ENCODE data around the gene RNF212. TPM values are rescaled to one million over a fixed set of nuclear protein-coding genes. Genes with fewer than 3 reads are reported as not detected.
A peak's percentile ranks its signal among the peaks of the same experiment; 100 is the strongest.

Gene RNF212
- total RNA-seq, 3 donors from 2014 or later (not counting 1 experiment from before 2014, with no cell fraction given), result 1.0 to 2.0 (median 1.7) TPM

GRCh38 chr4:1087371-1087770 is 26.0 kb downstream of the RNF212 start:
- Histone ChIP-seq H3K27me3 (ENCODE audit: control insufficient read depth, insufficient read depth, low read length) (peaks cover 2% of the 10 kb centered on the region), H3K27ac (ENCODE audit: low read length) (peak overlapping the region; percentile 32), H3K9me3 (ENCODE audit: control insufficient read depth, insufficient read depth, low read length) (peaks cover 20% of the 10 kb centered on the region), H3K36me3 (ENCODE audit: control insufficient read depth, insufficient read depth, low read length) (no peaks in the 10 kb centered on the region), H3K4me1 (ENCODE audit: control insufficient read depth, insufficient read depth, low read length) (peaks cover 11% of the 10 kb centered on the region), H3K4me3 (ENCODE audit: low read length) (no peak overlapping the region)
- peaks cover 0 to 9% of the 10 kb centered on the region in 2 donors for H3K27me3 Mint-ChIP-seq (ENCODE audit: low read depth in 2 of 2)
- peaks cover 5 to 8% of the 10 kb centered on the region in 2 donors for H3K9me3 Mint-ChIP-seq
- intact Hi-C loops (cut with micrococcal nuclease), result loop anchor here (1.0 kb wide), 1 partner anchor 116 kb away; no protein-coding TSS in a partner anchor
- H3K27ac Mint-ChIP-seq, result peak overlapping the region; percentile 88 to 97
- no peak for TF ChIP-seq CTCF (IDR thresholded peaks at IDR 0.05)
- H3K4me3 Mint-ChIP-seq, result peak overlapping the region; percentile 72
- peaks cover 17 to 33% of the 10 kb centered on the region in 2 donors for H3K4me1 Mint-ChIP-seq
- peak; percentile 53 to 56 for DNase-seq
- H3K36me3 Mint-ChIP-seq, result peaks cover 10% of the 10 kb centered on the region
- peak; percentile 93 to 95 (median 94) for ATAC-seq

- peaks cover 0 to 13% of the 10 kb centered on the region in 2 donors for H3K27me3 Mint-ChIP-seq (ENCODE audit: low read depth in 2 of 2)
- no peak for DNase-seq
- peaks cover 5 to 8% of the 10 kb centered on the region in 2 donors for H3K9me3 Mint-ChIP-seq
- H3K27me3 ChIP-seq (ENCODE audit: control insufficient read depth, insufficient read depth, low read length), result peaks cover 2% of the 10 kb centered on the region
- no peak overlapping the region for H3K4me3 ChIP-seq (ENCODE audit: low read length)
- H3K4me1 ChIP-seq (ENCODE audit: control insufficient read depth, insufficient read depth, low read length), result peaks cover 17% of the 10 kb centered on the region
- no peak for TF ChIP-seq CTCF (IDR thresholded peaks at IDR 0.05)
- H3K9me3 ChIP-seq (ENCODE audit: control insufficient read depth, insufficient read depth, low read length), result peaks cover 20% of the 10 kb centered on the region
- ATAC-seq, result no peak
- H3K27ac ChIP-seq (ENCODE audit: low read length), result no peak overlapping the region
- no peaks in the 10 kb centered on the region for H3K36me3 ChIP-seq (ENCODE audit: control insufficient read depth, insufficient read depth, low read length)
- H3K36me3 Mint-ChIP-seq, result peaks cover 10% of the 10 kb centered on the region
- WGBS (ENCODE audit: insufficient coverage), result 79% methylated on average over 8 of the region's 8 CpGs
- peak overlapping the region; percentile 54 to 82 for H3K27ac Mint-ChIP-seq
- H3K4me3 Mint-ChIP-seq, result no peak overlapping the region
- intact Hi-C loops (cut with micrococcal nuclease), result no loop called here
- H3K4me1 Mint-ChIP-seq, result peaks cover 17 to 38% of the 10 kb centered on the region in 2 donors
Observed at GRCh38 chr4:1086011-1086410, 27.4 kb downstream of the RNF212 start.

- intact Hi-C loops (cut with micrococcal nuclease), result no loop called here
- ATAC-seq (no peak), DNase-seq (no peak)
- H3K27ac Mint-ChIP-seq, result no peak overlapping the region
- TF ChIP-seq CTCF (IDR thresholded peaks at IDR 0.05), result no peak
- WGBS (ENCODE audit: insufficient coverage), result 87% methylated on average over 7 of the region's 7 CpGs
- H3K27me3 Mint-ChIP-seq (ENCODE audit: low read depth in 2 of 2), result peaks cover 0 to 16% of the 10 kb centered on the region in 2 donors
- Histone ChIP-seq H3K9me3 (ENCODE audit: control insufficient read depth, insufficient read depth, low read length) (peaks cover 20% of the 10 kb centered on the region), H3K4me3 (ENCODE audit: low read length) (no peak overlapping the region), H3K27ac (ENCODE audit: low read length) (no peak overlapping the region), H3K27me3 (ENCODE audit: control insufficient read depth, insufficient read depth, low read length) (peaks cover 5% of the 10 kb centered on the region), H3K36me3 (ENCODE audit: control insufficient read depth, insufficient read depth, low read length) (no peaks in the 10 kb centered on the region), H3K4me1 (ENCODE audit: control insufficient read depth, insufficient read depth, low read length) (peaks cover 17% of the 10 kb centered on the region)
- H3K9me3 Mint-ChIP-seq, result peaks cover 5 to 8% of the 10 kb centered on the region in 2 donors
- peaks cover 17 to 38% of the 10 kb centered on the region in 2 donors for H3K4me1 Mint-ChIP-seq
- peaks cover 10% of the 10 kb centered on the region for H3K36me3 Mint-ChIP-seq
- H3K4me3 Mint-ChIP-seq, result no peak overlapping the region
Observed at GRCh38 chr4:1085404-1085799, 28.0 kb downstream of the RNF212 start.

- Histone ChIP-seq H3K4me1 (ENCODE audit: control insufficient read depth, insufficient read depth, low read length) (peaks cover 17% of the 10 kb centered on the region), H3K4me3 (ENCODE audit: low read length) (no peak overlapping the region), H3K27me3 (ENCODE audit: control insufficient read depth, insufficient read depth, low read length) (peaks cover 5% of the 10 kb centered on the region), H3K9me3 (ENCODE audit: control insufficient read depth, insufficient read depth, low read length) (peaks cover 20% of the 10 kb centered on the region), H3K36me3 (ENCODE audit: control insufficient read depth, insufficient read depth, low read length) (no peaks in the 10 kb centered on the region), H3K27ac (ENCODE audit: low read length) (no peak overlapping the region)
- peaks cover 10% of the 10 kb centered on the region for H3K36me3 Mint-ChIP-seq
- no peak for ATAC-seq
- WGBS (ENCODE audit: insufficient coverage), result 79% methylated on average over 13 of the region's 13 CpGs
- no peak overlapping the region for H3K4me3 Mint-ChIP-seq
- peaks cover 3 to 17% of the 10 kb centered on the region in 2 donors for H3K27me3 Mint-ChIP-seq (ENCODE audit: low read depth in 2 of 2)
- intact Hi-C loops (cut with micrococcal nuclease), result no loop called here
- DNase-seq, result no peak
- H3K9me3 Mint-ChIP-seq, result peaks cover 5 to 8% of the 10 kb centered on the region in 2 donors
- H3K4me1 Mint-ChIP-seq, result peaks cover 17 to 35% of the 10 kb centered on the region in 2 donors
- no peak overlapping the region for H3K27ac Mint-ChIP-seq
- TF ChIP-seq CTCF (IDR thresholded peaks at IDR 0.05), result no peak
Observed at GRCh38 chr4:1084796-1085403, 28.5 kb downstream of the RNF212 start.

Measured in natural killer cell (primary cell).